Stimulated activated CD8-positive, alpha-beta memory T cell treated with anti-CD3 and anti-CD28 coated beads, Interleukin-12 subunit alpha, Interleukin-12 subunit beta, amount 100 ng/mL, for 4 hours (primary cell): ENCODE results near the gene TMEM87B.

Source experiments
- DNase-seq: peaks from one replicate; pipeline ENCODE4 v3.0.0-alpha.2; 2020; ENCODE audit warnings: low read depth

The TMEM87B gene

GRCh38 chr2:112054847-112055729 is at the start of gene TMEM87B:
TSS of gene TMEM87B (plus strand) at chr2:112055269. CDS start at chr2:112055592, 323 bp downstream.
- DNase-seq = peak; percentile 96

GRCh38 chr2:112005406-112006075 is 49.5 kb upstream of the TMEM87B start:
- no peak for DNase-seq

- no peak for DNase-seq
Measured at GRCh38 chr2:112006076-112006410, 49.0 kb upstream of the TMEM87B start.

GRCh38 chr2:112007493-112007892 is 47.6 kb upstream of the TMEM87B start:
- DNase-seq = no peak

- DNase-seq = no peak
Measured at GRCh38 chr2:112008910-112009485, 46.1 kb upstream of the TMEM87B start.

GRCh38 chr2:112010751-112011150 is 44.3 kb upstream of the TMEM87B start:
- DNase-seq = no peak

- DNase-seq = no peak
Measured at GRCh38 chr2:112012556-112012955, 42.5 kb upstream of the TMEM87B start.

GRCh38 chr2:112018846-112019245 is 36.2 kb upstream of the TMEM87B start:
- DNase-seq = no peak

- no peak for DNase-seq
Measured at GRCh38 chr2:112019569-112019982, 35.5 kb upstream of the TMEM87B start.

- no peak for DNase-seq
Measured at GRCh38 chr2:112020561-112020960, 34.5 kb upstream of the TMEM87B start.

- DNase-seq = no peak
Measured at GRCh38 chr2:112021290-112021689, 33.8 kb upstream of the TMEM87B start.

GRCh38 chr2:112021781-112022231 is 33.3 kb upstream of the TMEM87B start:
- DNase-seq = no peak

GRCh38 chr2:112023707-112024106 is 31.4 kb upstream of the TMEM87B start:
- DNase-seq = no peak

GRCh38 chr2:112024231-112024630 is 30.8 kb upstream of the TMEM87B start:
- DNase-seq = no peak

GRCh38 chr2:112024896-112025491 is 30.1 kb upstream of the TMEM87B start:
- DNase-seq = no peak

- DNase-seq = no peak
Measured at GRCh38 chr2:112026509-112026908, 28.6 kb upstream of the TMEM87B start.

GRCh38 chr2:112027767-112028166 is 27.3 kb upstream of the TMEM87B start:
- no peak for DNase-seq

- no peak for DNase-seq
Measured at GRCh38 chr2:112029164-112029563, 25.9 kb upstream of the TMEM87B start.

- no peak for DNase-seq
Measured at GRCh38 chr2:112031473-112032223, 23.4 kb upstream of the TMEM87B start.

- DNase-seq = no peak
Measured at GRCh38 chr2:112032224-112032586, 22.9 kb upstream of the TMEM87B start.

- no peak for DNase-seq
Measured at GRCh38 chr2:112032689-112033465, 22.2 kb upstream of the TMEM87B start.
